ENCODE measurements around the gene SOX6.

DNA sequence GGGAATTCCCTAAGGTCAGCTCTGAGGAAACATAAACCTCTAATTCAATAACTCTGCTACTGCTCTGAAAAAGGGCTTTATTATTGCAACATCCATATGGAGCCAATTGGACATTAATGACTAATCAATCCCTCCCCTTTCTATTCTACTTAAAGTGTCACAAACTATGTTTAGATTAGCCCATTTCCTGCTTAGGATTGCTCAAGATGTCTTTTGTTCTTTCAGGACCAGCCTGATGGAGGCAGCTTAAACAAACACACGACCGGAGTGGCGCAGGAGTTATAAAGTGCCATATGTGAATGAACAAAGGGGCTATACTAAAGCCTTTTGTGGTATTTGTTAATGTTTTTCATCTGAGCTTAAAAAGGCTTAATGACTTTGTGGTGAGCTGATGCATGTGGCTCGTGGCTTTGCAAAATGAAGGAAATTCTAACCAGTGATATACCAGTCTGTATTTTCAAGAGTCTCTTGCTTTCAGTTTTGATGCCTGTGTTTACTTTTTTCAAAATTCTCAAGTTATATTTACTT, 354.4 kb downstream of the SOX6 start:
- TF ChIP-seq, protein P1, sequence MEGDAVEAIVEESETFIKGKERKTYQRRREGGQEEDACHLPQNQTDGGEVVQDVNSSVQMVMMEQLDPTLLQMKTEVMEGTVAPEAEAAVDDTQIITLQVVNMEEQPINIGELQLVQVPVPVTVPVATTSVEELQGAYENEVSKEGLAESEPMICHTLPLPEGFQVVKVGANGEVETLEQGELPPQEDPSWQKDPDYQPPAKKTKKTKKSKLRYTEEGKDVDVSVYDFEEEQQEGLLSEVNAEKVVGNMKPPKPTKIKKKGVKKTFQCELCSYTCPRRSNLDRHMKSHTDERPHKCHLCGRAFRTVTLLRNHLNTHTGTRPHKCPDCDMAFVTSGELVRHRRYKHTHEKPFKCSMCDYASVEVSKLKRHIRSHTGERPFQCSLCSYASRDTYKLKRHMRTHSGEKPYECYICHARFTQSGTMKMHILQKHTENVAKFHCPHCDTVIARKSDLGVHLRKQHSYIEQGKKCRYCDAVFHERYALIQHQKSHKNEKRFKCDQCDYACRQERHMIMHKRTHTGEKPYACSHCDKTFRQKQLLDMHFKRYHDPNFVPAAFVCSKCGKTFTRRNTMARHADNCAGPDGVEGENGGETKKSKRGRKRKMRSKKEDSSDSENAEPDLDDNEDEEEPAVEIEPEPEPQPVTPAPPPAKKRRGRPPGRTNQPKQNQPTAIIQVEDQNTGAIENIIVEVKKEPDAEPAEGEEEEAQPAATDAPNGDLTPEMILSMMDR (IDR thresholded peaks at IDR 0.05 in 4 of 5, conservative IDR thresholded peaks at IDR 0.05 in 1 of 5): no peak
- no peak for TF ChIP-seq POLR2A (IDR thresholded peaks at IDR 0.05)
